Activated T-helper 17 cell treated with anti-CD3 and anti-CD28 coated beads, Interleukin-2, amount 50 U/mL, for 72 hours (primary cell): Measurements from ENCODE around the gene SLC25A10. TPM values are rescaled to one million over a fixed set of nuclear protein-coding genes. Genes with fewer than 3 reads are reported as not detected.
"Not testable (repeated sequence)": the region's sequence is repeated elsewhere in the genome, so short reads cannot be mapped to it uniquely, and the experiment has no call there.

Experiments used
- ATAC-seq: fragments of 150-1000 bp; cut with Tn5 transposase; replicated peaks from 2 replicates; pipeline ENCODE4 v1.10.0; 2021; ENCODE audit warnings: mild to moderate bottlenecking, moderate library complexity
- H3K27ac Mint-ChIP-seq: one replicate; pipeline ENCODE4 v1.8.0; 2022; ENCODE audit warnings: mixed read lengths
- H3K27me3 Mint-ChIP-seq: one replicate; pipeline ENCODE4 v1.8.0; 2022; ENCODE audit warnings: mixed read lengths
- H3K36me3 Mint-ChIP-seq: one replicate; pipeline ENCODE4 v1.8.0; 2022; ENCODE audit warnings: low read depth, mild to moderate bottlenecking, mixed read lengths
- H3K4me1 Mint-ChIP-seq: one replicate; pipeline ENCODE4 v1.8.0; 2022; ENCODE audit warnings: mixed read lengths
- H3K4me3 Mint-ChIP-seq: one replicate; pipeline ENCODE4 v1.8.0; 2022; ENCODE audit warnings: mild to moderate bottlenecking, mixed read lengths
- H3K9me3 Mint-ChIP-seq: one replicate; pipeline ENCODE4 v1.8.0; 2022; ENCODE audit warnings: mixed read lengths
- total RNA-seq, 2 donors: library from RNA; stranded (reverse); gene quantifications; one replicate each; pipeline ENCODE4 v1.2.3, GENCODE V29; 2022

The SLC25A10 gene
- total RNA-seq, 2 donors from 2014 or later: 15.4 to 38.9 TPM

- Mint-ChIP-seq H3K27me3 (peaks cover 13% of the 10 kb centered on the region), H3K36me3 (no peaks in the 10 kb centered on the region), H3K9me3 (no peaks in the 10 kb centered on the region), H3K4me3 (no peak overlapping the region), H3K4me1 (peaks cover 6% of the 10 kb centered on the region), H3K27ac (no peak overlapping the region)
- no peak for ATAC-seq
Observed at GRCh38 chr17:81738801-81739393, 26.8 kb downstream of the SLC25A10 start.

DNA sequence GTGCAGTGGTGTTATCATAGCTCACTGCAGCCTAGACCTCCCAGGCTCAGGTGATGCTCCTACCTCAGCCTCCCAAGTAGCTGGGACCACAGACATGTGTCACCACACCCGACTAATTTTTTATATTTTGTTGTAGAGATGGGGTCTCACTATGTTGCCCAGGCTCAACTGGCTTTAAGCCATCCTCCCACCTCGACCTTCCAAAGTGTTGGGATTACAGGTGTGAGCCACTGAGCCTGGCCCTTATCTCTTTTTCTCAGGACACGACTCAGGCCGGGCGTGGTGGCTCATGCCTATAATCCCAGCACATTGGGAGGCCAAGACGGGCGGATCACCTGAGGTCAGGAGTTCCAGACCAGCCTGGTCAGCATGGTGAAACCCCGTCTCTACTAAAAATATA, 27.5 kb downstream of the SLC25A10 start:
- H3K4me1 Mint-ChIP-seq, ATAC-seq, H3K36me3 Mint-ChIP-seq, H3K4me3 Mint-ChIP-seq, H3K9me3 Mint-ChIP-seq, H3K27ac Mint-ChIP-seq: not testable (repeated sequence)
- H3K27me3 Mint-ChIP-seq: peaks cover 13% of the 10 kb centered on the region

DNA sequence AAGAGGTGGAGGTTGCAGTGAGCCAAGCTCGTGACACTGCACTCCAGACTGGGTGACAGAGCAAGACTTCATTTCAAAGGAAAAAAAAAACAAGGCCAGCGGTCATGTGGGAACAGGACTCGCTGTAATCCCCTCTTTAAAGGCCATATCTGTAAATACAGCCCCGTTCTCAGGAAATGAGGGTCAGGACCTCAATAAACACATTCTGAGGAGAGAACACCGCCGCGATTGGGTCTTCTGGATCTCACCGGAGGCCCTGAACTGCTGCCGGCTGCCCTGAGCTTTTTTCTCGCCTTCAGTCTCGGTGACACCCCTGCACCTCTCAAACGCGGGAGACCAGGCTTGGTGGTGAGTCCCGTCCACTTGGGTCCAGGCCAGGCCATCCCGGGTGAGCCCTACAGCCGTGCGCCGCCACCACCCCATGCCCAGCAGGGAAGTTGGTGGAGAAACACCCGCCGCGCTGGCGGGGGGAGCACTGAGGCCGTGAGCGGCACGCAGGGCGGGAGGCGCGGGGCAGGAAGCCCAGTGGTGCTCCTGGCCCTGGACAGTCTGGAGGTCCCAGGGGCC, 28.4 kb downstream of the SLC25A10 start:
- ATAC-seq: no peak
- H3K4me3 Mint-ChIP-seq: no peak overlapping the region
- H3K27ac Mint-ChIP-seq: no peak overlapping the region
- H3K4me1 Mint-ChIP-seq: peaks cover 6% of the 10 kb centered on the region
- H3K36me3 Mint-ChIP-seq: no peaks in the 10 kb centered on the region
- peaks cover 13% of the 10 kb centered on the region for H3K27me3 Mint-ChIP-seq
- H3K9me3 Mint-ChIP-seq: no peaks in the 10 kb centered on the region

- H3K27me3 Mint-ChIP-seq: peaks cover 9% of the 10 kb centered on the region
- H3K9me3 Mint-ChIP-seq: no peaks in the 10 kb centered on the region
- no peak overlapping the region for H3K27ac Mint-ChIP-seq
- no peaks in the 10 kb centered on the region for H3K36me3 Mint-ChIP-seq
- no peaks in the 10 kb centered on the region for H3K4me1 Mint-ChIP-seq
- ATAC-seq: no peak
- H3K4me3 Mint-ChIP-seq: no peak overlapping the region
Observed at GRCh38 chr17:81741049-81741593, 29.0 kb downstream of the SLC25A10 start.

DNA sequence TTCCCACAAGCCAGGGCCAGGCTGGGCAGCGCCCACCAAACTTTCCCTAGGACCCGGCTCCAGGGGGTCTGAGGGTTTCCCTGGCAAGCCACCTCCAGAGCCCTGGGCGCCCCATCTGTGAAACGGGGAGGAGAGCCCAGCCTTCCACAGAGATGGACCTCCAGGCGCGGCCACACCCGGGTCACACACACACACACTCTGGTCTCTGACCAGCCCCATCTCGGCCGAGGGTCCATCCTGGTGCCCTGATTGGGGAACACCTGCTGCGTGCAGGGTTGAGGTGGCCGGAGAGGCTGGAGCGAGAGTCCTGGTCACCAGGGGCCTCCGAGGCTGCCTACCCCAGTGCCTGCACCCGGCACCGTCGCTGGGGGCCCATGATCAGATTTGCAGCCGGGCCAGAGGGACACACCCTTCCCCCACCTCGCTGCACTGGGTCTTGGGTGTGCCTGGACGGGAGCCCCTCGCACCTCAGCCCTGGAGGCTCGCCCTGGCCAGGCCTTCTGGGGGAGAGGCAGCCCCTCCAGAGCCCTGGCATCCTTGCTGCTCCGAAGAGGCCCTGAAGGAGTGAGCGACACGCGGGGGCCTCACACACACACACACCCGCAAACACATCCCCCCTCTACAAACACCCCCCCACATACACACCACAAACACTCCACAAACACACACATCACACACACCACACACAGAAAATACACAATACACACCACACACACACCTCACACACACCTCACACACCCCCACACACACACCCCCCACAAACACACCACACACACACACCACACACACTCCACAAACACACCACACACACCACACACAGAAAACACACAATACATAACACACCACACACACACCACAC, 29.7 kb downstream of the SLC25A10 start:
- peak; percentile 21 for ATAC-seq
- H3K27ac Mint-ChIP-seq: peak overlapping the region; percentile 33
- H3K9me3 Mint-ChIP-seq: no peaks in the 10 kb centered on the region
- H3K27me3 Mint-ChIP-seq: peaks cover 9% of the 10 kb centered on the region
- no peaks in the 10 kb centered on the region for H3K4me1 Mint-ChIP-seq
- no peak overlapping the region for H3K4me3 Mint-ChIP-seq
- no peaks in the 10 kb centered on the region for H3K36me3 Mint-ChIP-seq

Other genes with a start within 250 kb of the SLC25A10 start
- 1,000 to 10,000 TPM; 4,457 to 7,394 TPM for gene ACTG1, start 199.5 kb upstream of the SLC25A10 start, total RNA-seq
- gene FSCN2, start 183.9 kb upstream of the SLC25A10 start, total RNA-seq: under 1 TPM; 0.43 to 0.93 TPM
- gene FAAP100, start 159.9 kb upstream of the SLC25A10 start, total RNA-seq: 10 to 100 TPM; 26.9 to 38.6 TPM
- gene NPLOC4, start 75.2 kb upstream of the SLC25A10 start, total RNA-seq: 100 to 1,000 TPM; 101 to 103 TPM
- gene TSPAN10, start 75.1 kb upstream of the SLC25A10 start, total RNA-seq: 1 to 10 TPM in 1 of 2 donors, under 1 TPM in 1; 0.30 to 1.4 TPM
- gene PDE6G, start 55.7 kb upstream of the SLC25A10 start, total RNA-seq: 1 to 10 TPM in 1 of 2 donors, under 1 TPM in 1; 0.89 to 1.6 TPM
- gene OXLD1, start 45.7 kb upstream of the SLC25A10 start, total RNA-seq: 10 to 100 TPM; 18.4 to 40.3 TPM
- gene CCDC137, start 45.5 kb upstream of the SLC25A10 start, total RNA-seq: 10 to 100 TPM; 29.6 to 48.6 TPM
- 10 to 100 TPM; 12.6 to 20.9 TPM for gene ARL16, start 28.5 kb upstream of the SLC25A10 start, total RNA-seq
- 100 to 1,000 TPM; 118 to 130 TPM for gene HGS, start 28.3 kb upstream of the SLC25A10 start, total RNA-seq
- gene MRPL12, start 8.9 kb upstream of the SLC25A10 start, total RNA-seq: 100 to 1,000 TPM in 1 of 2 donors, 10 to 100 TPM in 1; 50.7 to 108 TPM
- under 1 TPM in 1 of 2 donors, not detected in 1; 0.26 TPM for gene GCGR, start 91.9 kb downstream of the SLC25A10 start, total RNA-seq
- 10 to 100 TPM; 45.7 to 94.4 TPM for gene MCRIP1, start 121.0 kb downstream of the SLC25A10 start, total RNA-seq
- gene PPP1R27, start 122.8 kb downstream of the SLC25A10 start, total RNA-seq: not detected
- 100 to 1,000 TPM; 506 to 602 TPM for gene P4HB, start 148.3 kb downstream of the SLC25A10 start, total RNA-seq
- 100 to 1,000 TPM; 384 to 814 TPM for gene ARHGDIA, start 159.1 kb downstream of the SLC25A10 start, total RNA-seq
- 100 to 1,000 TPM; 103 to 251 TPM for gene ALYREF, start 179.3 kb downstream of the SLC25A10 start, total RNA-seq
- 100 to 1,000 TPM; 103 to 123 TPM for gene ANAPC11, start 179.4 kb downstream of the SLC25A10 start, total RNA-seq
- under 1 TPM; 0.17 to 0.53 TPM for gene NPB, start 190.0 kb downstream of the SLC25A10 start, total RNA-seq
- 10 to 100 TPM; 10.1 to 26.8 TPM for gene PCYT2, start 199.1 kb downstream of the SLC25A10 start, total RNA-seq
- gene SIRT7, start 205.9 kb downstream of the SLC25A10 start, total RNA-seq: 10 to 100 TPM; 41.3 to 47.5 TPM
- 10 to 100 TPM; 28.9 to 32.6 TPM for gene MAFG, start 215.5 kb downstream of the SLC25A10 start, total RNA-seq
- 10 to 100 TPM; 25.1 to 40.6 TPM for gene PYCR1, start 225.0 kb downstream of the SLC25A10 start, total RNA-seq
- not detected for gene MYADML2, start 234.9 kb downstream of the SLC25A10 start, total RNA-seq
- 1 to 10 TPM in 1 of 2 donors, under 1 TPM in 1; 0.17 to 6.8 TPM for gene NOTUM, start 248.9 kb downstream of the SLC25A10 start, total RNA-seq